CD4-positive, alpha-beta memory T cell (primary cell): ENCODE data around the gene PABPC1L. TPM values are rescaled to one million over a fixed set of nuclear protein-coding genes. Genes with fewer than 3 reads are reported as not detected.

Experiments
- CTCF ChIA-PET: fragments of 350-600 bp; sonication (Branson Sonifier 250); formaldehyde crosslinking; loops from one replicate; lab custom pipeline; 2021; ENCODE audit warnings: inconsistent platforms; ENCODE audit not compliant: partially characterized antibody; lab: Charles Lee
- POLR2A ChIA-PET: fragments of 350-600 bp; sonication (Branson Sonifier 250); formaldehyde crosslinking; loops from one replicate; lab custom pipeline; 2021; ENCODE audit not compliant: partially characterized antibody; lab: Charles Lee
- DNase-seq, 5 donors: peaks; one replicate each; pipeline versions ENCODE4 v3.0.0 to v3.0.0-alpha.2; 2020 to 2022; ENCODE audit warnings: mixed read lengths in 1 of 5
- H3K27ac ChIP-seq: one replicate; pipeline ENCODE4 v1.7.0; 2013; ENCODE audit warnings: low read depth, low read length
- H3K27me3 ChIP-seq: 2 replicates; pipeline ENCODE4 v1.7.0; 2013; ENCODE audit warnings: mild to moderate bottlenecking, low read length, moderate library complexity; ENCODE audit not compliant: insufficient read depth
- H3K36me3 ChIP-seq: 2 replicates; pipeline ENCODE4 v1.7.0; 2013; ENCODE audit warnings: mild to moderate bottlenecking, low read length, moderate library complexity; ENCODE audit not compliant: insufficient read depth
- H3K4me1 ChIP-seq: 2 replicates; pipeline ENCODE4 v1.7.0; 2013; ENCODE audit warnings: mild to moderate bottlenecking, low read length, moderate library complexity; ENCODE audit not compliant: insufficient read depth
- H3K4me3 ChIP-seq, 2 donors: one replicate each; pipeline ENCODE4 v1.7.0; 2013; ENCODE audit warnings: low read length in 2 of 2, mild to moderate bottlenecking in 1 of 2
- H3K9me3 ChIP-seq, 2 donors: one replicate each; pipeline ENCODE4 v1.7.0; 2013; ENCODE audit warnings: low read length in 2 of 2, control low read depth in 1 of 2; ENCODE audit not compliant: control insufficient read depth in 1 of 2
- H3K27ac Mint-ChIP-seq, 7 donors: one replicate each; pipeline ENCODE4 v1.8.0; 2020 to 2021; ENCODE audit warnings: mixed read lengths in 7 of 7, mild to moderate bottlenecking in 6 of 7, inconsistent platforms in 3 of 7, moderate library complexity in 3 of 7
- H3K27me3 Mint-ChIP-seq, 2 donors: one replicate each; pipeline ENCODE4 v1.8.0; 2020 to 2021; ENCODE audit warnings: mixed read lengths in 2 of 2
- H3K36me3 Mint-ChIP-seq, 2 donors: one replicate each; pipeline ENCODE4 v1.8.0; 2020 to 2021; ENCODE audit warnings: mixed read lengths in 2 of 2, inconsistent platforms in 1 of 2, mild to moderate bottlenecking in 1 of 2
- H3K4me1 Mint-ChIP-seq, 4 donors: one replicate each; pipeline ENCODE4 v1.8.0; 2020 to 2021; ENCODE audit warnings: mixed read lengths in 4 of 4, mild to moderate bottlenecking in 1 of 4
- H3K4me3 Mint-ChIP-seq, 8 donors: one replicate each; pipeline ENCODE4 v1.8.0; 2020 to 2021; ENCODE audit warnings: mixed read lengths in 8 of 8, mild to moderate bottlenecking in 7 of 8, moderate library complexity in 6 of 8, inconsistent platforms in 3 of 8
- H3K9me3 Mint-ChIP-seq, 8 donors: one replicate each; pipeline ENCODE4 v1.8.0; 2020 to 2021; ENCODE audit warnings: mixed read lengths in 8 of 8, mild to moderate bottlenecking in 5 of 8, inconsistent platforms in 3 of 8, moderate library complexity in 1 of 8
- intact Hi-C: fragments of 100-400 bp; cut with micrococcal nuclease; formaldehyde crosslinking; loops from one replicate; pipeline ENCODE4 v1.15.1; 2023
- polyA plus RNA-seq, 2 donors: library from polyadenylated mRNA; unstranded; fragments of 300-500 nt; fragmentation: Illumina TruSeq; gene quantifications; one replicate each; pipeline ENCODE4 v1.2.3, GENCODE V29; 2021
- total RNA-seq, 2 experiments: library from RNA; stranded (reverse); gene quantifications; one replicate each; pipeline ENCODE4 v1.2.3, GENCODE V29; 2021

PABPC1L gene
- total and polyA plus RNA-seq, 4 experiments from 2014 or later, result 0.42 to 50.0 (median 46.5) TPM; not detected in 1

DNA sequence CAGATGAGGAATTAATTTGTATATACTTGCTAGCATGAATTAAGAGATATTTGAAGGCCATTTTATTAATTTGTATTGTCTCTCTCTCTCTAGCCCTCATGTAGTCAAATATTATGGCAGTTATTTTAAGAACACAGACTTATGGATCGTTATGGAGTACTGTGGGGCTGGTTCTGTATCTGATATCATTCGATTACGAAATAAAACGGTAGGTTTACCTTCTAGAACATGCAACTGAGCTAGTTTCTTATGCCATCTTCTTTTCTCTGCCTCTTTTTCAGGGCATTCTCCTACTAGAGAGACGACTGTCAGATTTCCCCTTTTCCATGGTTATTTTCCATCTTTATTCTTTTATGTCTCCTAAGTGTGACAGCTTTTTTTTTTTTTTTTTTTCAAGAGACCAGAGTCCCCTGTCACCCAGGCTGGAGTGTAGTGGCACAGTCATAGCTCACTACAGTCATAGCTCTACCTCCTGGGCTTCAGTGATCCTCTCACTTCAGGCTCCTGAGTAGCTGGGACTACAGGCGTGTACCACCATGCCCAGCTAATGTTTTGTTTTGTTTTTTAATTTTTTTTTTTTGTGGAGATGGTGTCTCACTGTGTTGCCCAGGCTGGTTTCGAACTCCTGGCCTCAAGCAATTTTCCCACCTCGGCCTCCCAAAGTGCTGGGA, 72.0 kb downstream of the PABPC1L start:
- POLR2A ChIA-PET, result interaction anchor here (0.7 to 7.8 kb wide), 7 partner anchors 8 to 94 kb away, joined by 3 to 78 read pairs (median 6); partner anchors contain the start of genes STK4 and TOMM34
- peaks cover 99% of the 10 kb centered on the region for H3K4me1 ChIP-seq
- CTCF ChIA-PET, result interaction anchor here (1.0 to 8.4 kb wide), 2 partner anchors 16 to 62 kb away, joined by 3 to 63 read pairs; partner anchors contain the start of gene STK4
- H3K4me3 ChIP-seq, result no peak overlapping the region
- H3K9me3 ChIP-seq, result no peaks in the 10 kb centered on the region
- H3K27me3 Mint-ChIP-seq, result no peaks in the 10 kb centered on the region
- H3K9me3 Mint-ChIP-seq, result peaks cover 0 to 2% (median 0%) of the 10 kb centered on the region in 8 donors
- intact Hi-C loops, result no loop called here
- H3K27me3 ChIP-seq, result no peaks in the 10 kb centered on the region
- H3K4me3 Mint-ChIP-seq, result peak overlapping the region in 4 of 8 donors; percentile 51 to 71 (median 55)
- DNase-seq, result no peak
- H3K4me1 Mint-ChIP-seq, result peaks cover 59 to 88% (median 74%) of the 10 kb centered on the region in 4 donors
- peaks cover 50 to 76% of the 10 kb centered on the region in 2 donors for H3K36me3 Mint-ChIP-seq
- peak overlapping the region; percentile 84 for H3K27ac ChIP-seq
- peak overlapping the region; percentile 81 to 99 (median 97) for H3K27ac Mint-ChIP-seq
- peaks cover 60% of the 10 kb centered on the region for H3K36me3 ChIP-seq

DNA sequence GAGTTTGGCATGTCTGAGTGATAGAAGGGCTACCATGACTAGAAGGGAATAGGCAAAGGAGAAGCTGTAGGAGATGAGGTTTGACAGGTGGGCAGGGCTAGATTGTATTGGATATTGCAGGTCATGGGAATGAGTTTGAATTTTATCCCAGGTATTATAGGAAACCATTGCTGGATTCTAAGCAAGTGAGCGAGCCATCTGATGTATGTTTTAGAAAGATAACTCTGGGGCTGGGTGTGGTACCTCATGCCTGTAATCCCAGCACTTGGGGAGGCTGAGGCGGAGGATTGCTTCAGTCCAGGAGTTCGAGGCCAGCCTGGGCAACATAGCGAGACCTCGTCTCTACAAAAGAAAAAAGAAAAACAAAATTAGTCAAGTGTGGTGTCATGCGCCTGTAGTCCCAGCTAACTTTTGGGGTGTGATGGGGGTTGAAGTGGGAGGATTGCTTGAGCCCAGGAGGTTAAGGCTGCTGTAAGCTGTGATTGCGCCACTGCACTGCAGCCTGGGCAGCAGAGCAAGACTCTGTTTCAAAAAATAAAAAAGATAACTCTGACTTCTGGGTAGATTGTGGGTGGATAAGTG, 73.3 kb downstream of the PABPC1L start:
- Histone ChIP-seq H3K36me3 (peaks cover 60% of the 10 kb centered on the region), H3K4me3 (no peak overlapping the region), H3K27ac (no peak overlapping the region), H3K9me3 (no peaks in the 10 kb centered on the region), H3K4me1 (peaks cover 98% of the 10 kb centered on the region), H3K27me3 (no peaks in the 10 kb centered on the region)
- peak overlapping the region in 6 of 8 donors; percentile 22 to 60 (median 47) for H3K4me3 Mint-ChIP-seq
- H3K4me1 Mint-ChIP-seq, result peaks cover 51 to 88% (median 67%) of the 10 kb centered on the region in 4 donors
- peaks cover 47 to 78% of the 10 kb centered on the region in 2 donors for H3K36me3 Mint-ChIP-seq
- intact Hi-C loops, result no loop called here
- CTCF ChIA-PET, result interaction anchor here (1.2 kb wide), 1 partner anchor 9 kb away, joined by 4 read pairs; no protein-coding TSS in a partner anchor
- H3K9me3 Mint-ChIP-seq, result peaks cover 0 to 2% (median 0%) of the 10 kb centered on the region in 8 donors
- H3K27me3 Mint-ChIP-seq, result no peaks in the 10 kb centered on the region
- H3K27ac Mint-ChIP-seq, result peak overlapping the region; percentile 69 to 97 (median 88)
- POLR2A ChIA-PET, result interaction anchor here (3.4 kb wide), 1 partner anchor 17 kb away, joined by 19 read pairs; the partner anchor contains the start of gene STK4
- DNase-seq, result no peak

DNA sequence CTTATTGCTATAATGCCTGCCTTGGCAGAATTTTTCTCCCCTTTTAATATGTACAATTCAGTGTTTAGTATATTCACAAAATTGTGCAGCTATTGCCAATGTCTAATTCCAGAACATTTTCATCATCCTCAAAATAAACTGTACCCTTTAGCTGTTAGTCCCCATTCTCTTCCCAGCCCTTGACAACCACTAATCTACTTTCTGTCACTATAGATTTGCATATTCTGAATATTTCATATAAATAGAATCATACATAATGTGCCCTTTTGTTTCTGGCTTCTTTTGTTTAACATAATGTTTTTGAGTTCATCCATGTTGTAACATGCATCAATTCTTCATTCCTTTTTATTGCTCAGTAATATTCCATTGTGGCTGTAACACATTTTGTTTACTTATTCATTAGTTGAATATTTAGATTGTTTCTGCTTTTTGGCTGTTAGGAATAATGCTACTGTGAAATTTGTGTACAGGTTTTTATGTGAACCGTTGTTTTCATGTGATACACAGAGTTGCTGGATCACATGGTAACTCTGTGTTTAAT, 78.8 kb downstream of the PABPC1L start:
- intact Hi-C loops, result loop anchor here (1.0 kb wide), 1 partner anchor 9 kb away; no protein-coding TSS in a partner anchor

More for the DNA sequence above, 78.8 kb downstream of the PABPC1L start:
- Histone ChIP-seq H3K27me3 (no peaks in the 10 kb centered on the region), H3K4me1 (peaks cover 95% of the 10 kb centered on the region), H3K27ac (peak overlapping the region; percentile 10), H3K4me3 (no peak overlapping the region), H3K36me3 (peaks cover 27% of the 10 kb centered on the region), H3K9me3 (no peaks in the 10 kb centered on the region)
- POLR2A ChIA-PET, result interaction anchor here (1.6 to 5.7 kb wide), 3 partner anchors 10 to 62 kb away, joined by 4 to 91 read pairs (median 25); partner anchors contain the start of gene STK4
- CTCF ChIA-PET, result no interaction called here
- no peaks in the 10 kb centered on the region for H3K27me3 Mint-ChIP-seq
- H3K27ac Mint-ChIP-seq, result peak overlapping the region; percentile 19 to 87 (median 77)
- DNase-seq, result no peak
- peaks cover 40 to 85% (median 64%) of the 10 kb centered on the region in 4 donors for H3K4me1 Mint-ChIP-seq
- H3K36me3 Mint-ChIP-seq, result peaks cover 40 to 76% of the 10 kb centered on the region in 2 donors
- H3K9me3 Mint-ChIP-seq, result no peaks in the 10 kb centered on the region
- peak overlapping the region in 4 of 8 donors; percentile 66 to 89 (median 82) for H3K4me3 Mint-ChIP-seq

Other genes starting within 250 kb of the PABPC1L start
- not detected for gene CCN5, start 194.7 kb upstream of the PABPC1L start, total RNA-seq
- not detected for gene CCN5, start 194.7 kb upstream of the PABPC1L start, polyA plus RNA-seq
- not detected for gene KCNK15, start 164.2 kb upstream of the PABPC1L start, total RNA-seq
- not detected for gene KCNK15, start 164.2 kb upstream of the PABPC1L start, polyA plus RNA-seq
- gene RIMS4, start 99.5 kb upstream of the PABPC1L start, total RNA-seq, result not detected
- gene RIMS4, start 99.5 kb upstream of the PABPC1L start, polyA plus RNA-seq, result not detected
- 100 to 1,000 TPM; 245 to 262 TPM for gene YWHAB, start 24.4 kb upstream of the PABPC1L start, total RNA-seq
- 100 to 1,000 TPM; 554 to 616 TPM for gene YWHAB, start 24.4 kb upstream of the PABPC1L start, polyA plus RNA-seq
- 1 to 10 TPM; 7.6 to 8.5 TPM for gene TOMM34, start 50.3 kb downstream of the PABPC1L start, total RNA-seq
- 10 to 100 TPM; 18.7 to 23.4 TPM for gene TOMM34, start 50.3 kb downstream of the PABPC1L start, polyA plus RNA-seq
- gene STK4, start 56.5 kb downstream of the PABPC1L start, total RNA-seq, result 100 to 1,000 TPM; 358 to 374 TPM
- gene STK4, start 56.5 kb downstream of the PABPC1L start, polyA plus RNA-seq, result 100 to 1,000 TPM; 151 to 266 TPM
- gene KCNS1, start 191.1 kb downstream of the PABPC1L start, total RNA-seq, result under 1 TPM in 1 of 2 experiments, not detected in 1; 0.09 TPM
- under 1 TPM in 1 of 2 donors, not detected in 1; 0.16 TPM for gene KCNS1, start 191.1 kb downstream of the PABPC1L start, polyA plus RNA-seq
- gene WFDC5, start 205.1 kb downstream of the PABPC1L start, total RNA-seq, result not detected
- not detected for gene WFDC5, start 205.1 kb downstream of the PABPC1L start, polyA plus RNA-seq
- gene WFDC12, start 214.4 kb downstream of the PABPC1L start, total RNA-seq, result not detected
- gene WFDC12, start 214.4 kb downstream of the PABPC1L start, polyA plus RNA-seq, result not detected